NCI-H2196 treated with DMSO at 0.1 percent for 48 hours (cell line): ENCODE measurements around the gene KRTAP12-2.
"Not testable (repeated sequence)": the region's sequence is repeated elsewhere in the genome, so short reads cannot be mapped to it uniquely, and the experiment has no call there.

Source experiments
- DNase-seq: peaks from one replicate; lab custom pipeline; 2025; ENCODE audit not compliant: unreplicated experiment; lab: John Stamatoyannopoulos, UW

KRTAP12-2 gene

DNA sequence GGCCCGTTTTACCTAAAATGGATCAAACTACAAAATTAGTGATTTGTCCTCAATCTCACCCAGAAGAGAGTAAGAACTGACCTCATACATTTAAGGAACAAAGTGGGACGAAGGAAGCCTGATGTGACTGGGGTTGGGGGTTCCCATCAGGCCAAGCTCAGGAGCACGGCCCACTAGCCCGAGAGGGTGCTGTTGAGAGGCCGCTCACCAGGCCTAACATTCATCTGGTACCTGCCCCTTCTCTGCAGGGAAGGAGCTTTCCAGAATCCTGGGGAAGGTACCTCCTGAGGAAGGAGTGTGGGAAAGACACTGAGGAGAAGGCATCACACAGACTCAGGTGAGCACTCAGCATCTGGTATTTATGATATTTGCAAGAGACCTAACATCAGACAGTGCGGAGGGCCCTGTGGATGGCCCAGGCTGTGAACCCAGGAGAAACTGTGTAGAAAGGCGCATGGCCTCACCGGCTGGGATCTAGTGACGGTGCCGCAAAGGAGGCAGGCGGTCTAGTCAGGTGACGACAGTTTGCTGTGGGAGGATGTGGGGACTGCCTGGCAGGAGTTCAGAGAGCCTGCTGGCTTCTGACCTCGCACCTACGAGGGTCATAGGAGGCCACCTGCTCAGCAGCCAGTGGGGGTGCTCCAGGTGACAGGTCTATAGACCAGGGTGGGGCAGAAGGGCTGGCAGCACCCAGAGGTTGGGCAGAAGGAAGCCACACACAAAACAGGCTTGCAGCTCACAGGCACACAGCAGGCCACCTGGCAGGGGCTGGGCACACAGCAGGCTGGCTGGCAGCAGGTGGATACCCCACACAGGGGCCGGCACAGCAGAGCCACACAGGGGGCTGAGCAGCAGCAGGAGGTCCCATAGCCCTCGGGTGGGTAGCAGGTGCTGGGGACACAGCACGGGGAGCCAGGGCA lies 12.8 kb downstream of the KRTAP12-2 start:
- peak; percentile 60 for DNase-seq

DNA sequence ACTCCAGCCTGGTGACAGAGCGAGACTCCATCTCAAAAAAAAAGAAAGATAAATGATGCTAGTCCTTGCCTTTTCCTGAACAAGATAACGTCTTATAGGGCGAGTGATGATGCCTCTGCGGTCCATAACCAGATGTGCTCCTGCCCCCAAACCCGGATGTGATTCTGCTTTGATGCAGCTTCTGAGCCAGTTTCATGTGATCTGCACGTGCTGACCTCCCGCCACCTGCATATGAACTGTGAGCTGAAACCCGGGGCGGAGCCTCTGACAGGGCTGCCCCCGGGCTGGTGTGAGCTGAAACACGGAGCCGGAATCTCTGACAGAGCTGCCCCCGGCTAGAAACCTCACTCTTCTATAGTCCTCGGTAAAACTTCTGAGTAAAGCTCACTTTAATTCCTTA lies 13.6 kb downstream of the KRTAP12-2 start:
- DNase-seq: no peak

DNA sequence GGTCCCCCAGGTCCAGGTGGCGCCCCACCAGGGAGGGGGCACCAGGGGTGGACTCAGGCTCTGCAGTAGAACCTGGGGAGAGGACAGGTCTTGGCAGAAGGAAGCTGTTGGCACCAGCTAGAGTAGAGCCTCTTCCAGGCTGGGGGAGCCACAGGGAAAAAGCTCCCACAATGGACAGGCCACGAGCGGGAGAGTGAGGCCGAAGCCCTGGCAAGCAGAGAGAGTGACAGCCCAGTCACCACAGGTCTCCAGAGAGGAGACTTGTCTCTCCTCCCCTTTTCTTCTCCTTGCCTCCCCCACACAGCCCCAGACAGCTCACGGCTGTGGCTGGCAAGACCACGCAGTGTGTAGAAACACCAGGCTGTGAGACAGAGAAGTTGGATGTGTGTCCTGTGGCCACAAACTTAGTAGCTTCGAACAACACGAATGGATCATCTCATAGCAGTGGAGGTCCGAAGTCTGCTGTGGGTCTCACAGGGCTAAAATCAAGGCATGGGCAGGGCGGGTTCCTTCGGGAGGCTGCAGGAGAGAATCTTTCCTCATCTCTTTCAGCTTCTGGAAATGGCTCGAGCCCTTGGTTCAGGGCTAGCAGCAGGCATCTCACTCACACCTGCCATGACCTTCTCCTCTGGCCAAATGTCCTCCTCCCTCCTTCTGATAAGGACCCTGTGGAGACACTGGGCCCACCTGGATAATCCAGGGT lies 15.6 kb downstream of the KRTAP12-2 start:
- DNase-seq: no peak

DNA sequence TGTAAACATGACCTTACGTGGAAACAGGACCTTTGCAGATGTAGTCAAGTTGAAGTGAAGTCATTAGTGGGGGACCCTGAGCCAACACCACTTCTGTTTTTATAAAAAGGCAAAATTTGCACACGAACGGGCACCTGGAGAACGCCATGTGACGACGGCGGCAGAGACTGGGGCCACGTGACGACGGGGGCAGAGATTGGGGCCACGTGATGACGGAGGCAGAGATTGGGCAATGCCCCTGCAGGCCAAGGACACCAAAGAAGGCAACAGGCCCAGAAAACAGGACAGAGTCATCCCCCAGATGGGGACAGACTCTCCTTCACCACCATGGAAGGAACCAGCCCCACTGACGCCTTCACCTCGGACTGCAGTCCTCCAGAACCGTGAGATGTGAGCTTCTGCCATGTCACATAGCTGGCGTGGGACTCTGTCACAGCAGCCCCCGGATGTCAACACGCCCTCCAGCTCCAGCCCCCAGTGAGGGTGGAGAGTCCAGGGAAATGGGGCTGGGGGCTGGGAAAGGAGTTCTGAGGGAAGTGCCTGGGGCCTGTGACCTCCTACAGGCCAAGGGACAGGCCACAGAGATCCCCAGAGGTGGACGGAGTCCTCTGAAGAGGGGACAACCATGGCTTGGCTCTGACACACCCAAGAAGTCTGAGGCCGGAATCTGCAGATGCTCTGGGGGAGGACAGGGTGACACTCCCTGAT lies 16.3 kb downstream of the KRTAP12-2 start:
- DNase-seq: no peak

DNA sequence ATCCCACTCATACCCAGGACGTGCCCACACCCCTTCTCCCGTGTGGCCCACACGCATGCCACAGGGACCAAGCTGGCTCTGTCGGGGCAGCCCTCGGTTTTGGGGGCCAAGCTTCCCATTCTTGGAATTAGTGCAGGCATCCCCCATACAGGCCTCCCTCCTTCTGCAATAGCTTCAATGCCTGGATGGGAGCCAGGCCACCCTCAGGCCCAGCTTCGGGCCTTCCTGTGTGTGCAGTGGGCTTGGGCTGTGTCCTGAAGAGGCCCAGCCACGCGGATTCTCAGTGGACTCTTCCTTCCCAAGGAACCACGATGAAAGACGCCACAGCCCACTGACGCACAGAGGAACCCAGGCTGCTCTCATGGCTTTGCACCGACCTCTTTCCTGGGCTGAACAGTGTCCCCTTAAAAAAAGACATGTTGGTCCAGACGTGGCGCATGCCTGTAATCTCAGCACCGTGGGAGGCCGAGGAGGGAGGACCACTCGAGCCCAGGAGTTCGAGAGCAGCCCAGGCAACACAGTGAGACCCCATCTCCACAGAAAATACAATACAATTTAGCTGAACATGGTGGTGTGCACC lies 17.1 kb downstream of the KRTAP12-2 start:
- no peak for DNase-seq

DNA sequence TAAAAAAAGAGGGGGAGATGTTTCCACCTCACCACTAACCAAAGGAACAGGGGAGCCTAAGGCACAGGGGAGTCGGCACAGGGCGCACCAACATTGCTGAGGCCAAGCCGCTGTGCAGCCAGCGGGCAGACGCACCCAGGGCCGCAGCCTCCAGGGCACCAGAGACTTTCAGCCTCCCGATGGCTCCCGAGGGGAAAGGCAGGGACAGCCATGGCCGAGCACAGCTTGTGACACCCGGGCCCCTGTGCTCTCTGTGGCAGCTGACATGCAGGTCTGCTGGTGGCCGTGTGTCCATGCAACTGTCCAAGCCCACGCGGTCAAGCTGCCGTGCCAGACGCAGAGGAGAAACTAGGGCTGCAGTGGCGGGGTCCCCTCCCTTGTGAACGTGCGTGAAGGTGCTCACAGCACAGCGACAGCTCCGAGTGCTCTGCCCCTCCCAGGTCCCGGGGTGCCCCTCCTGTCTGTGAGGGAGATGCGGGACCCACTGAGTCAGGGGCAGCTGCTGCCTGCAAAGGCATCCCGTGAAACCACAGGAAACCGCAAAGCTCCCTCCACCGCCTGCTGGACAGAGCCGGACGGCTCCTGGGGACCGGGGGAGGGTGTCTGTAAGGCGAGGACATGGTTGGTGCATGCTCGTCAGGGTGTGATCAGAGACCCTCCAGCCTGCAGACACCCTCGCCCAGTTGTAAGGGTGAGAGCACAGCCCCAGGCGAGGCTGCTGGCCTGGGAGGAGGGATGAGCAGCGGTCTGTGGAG lies 18.0 kb downstream of the KRTAP12-2 start:
- DNase-seq: no peak

DNA sequence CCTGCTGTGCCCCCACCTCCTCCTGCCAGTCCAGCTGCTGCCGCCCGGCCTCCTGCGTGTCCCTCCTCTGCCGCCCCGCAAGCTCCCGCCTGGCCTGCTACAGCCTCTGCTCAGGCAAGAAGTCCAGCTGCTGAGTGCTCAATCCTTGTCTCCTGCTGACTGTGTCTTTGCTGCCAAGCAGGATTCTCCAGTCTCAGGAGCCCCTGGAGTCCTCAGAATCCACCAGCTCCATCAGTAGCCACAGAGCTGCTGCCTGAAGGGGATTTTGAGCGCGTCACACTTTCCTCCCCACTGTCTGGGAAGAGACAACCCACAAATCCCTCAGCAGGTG lies 19.5 kb downstream of the KRTAP12-2 start:
- no peak for DNase-seq

DNA sequence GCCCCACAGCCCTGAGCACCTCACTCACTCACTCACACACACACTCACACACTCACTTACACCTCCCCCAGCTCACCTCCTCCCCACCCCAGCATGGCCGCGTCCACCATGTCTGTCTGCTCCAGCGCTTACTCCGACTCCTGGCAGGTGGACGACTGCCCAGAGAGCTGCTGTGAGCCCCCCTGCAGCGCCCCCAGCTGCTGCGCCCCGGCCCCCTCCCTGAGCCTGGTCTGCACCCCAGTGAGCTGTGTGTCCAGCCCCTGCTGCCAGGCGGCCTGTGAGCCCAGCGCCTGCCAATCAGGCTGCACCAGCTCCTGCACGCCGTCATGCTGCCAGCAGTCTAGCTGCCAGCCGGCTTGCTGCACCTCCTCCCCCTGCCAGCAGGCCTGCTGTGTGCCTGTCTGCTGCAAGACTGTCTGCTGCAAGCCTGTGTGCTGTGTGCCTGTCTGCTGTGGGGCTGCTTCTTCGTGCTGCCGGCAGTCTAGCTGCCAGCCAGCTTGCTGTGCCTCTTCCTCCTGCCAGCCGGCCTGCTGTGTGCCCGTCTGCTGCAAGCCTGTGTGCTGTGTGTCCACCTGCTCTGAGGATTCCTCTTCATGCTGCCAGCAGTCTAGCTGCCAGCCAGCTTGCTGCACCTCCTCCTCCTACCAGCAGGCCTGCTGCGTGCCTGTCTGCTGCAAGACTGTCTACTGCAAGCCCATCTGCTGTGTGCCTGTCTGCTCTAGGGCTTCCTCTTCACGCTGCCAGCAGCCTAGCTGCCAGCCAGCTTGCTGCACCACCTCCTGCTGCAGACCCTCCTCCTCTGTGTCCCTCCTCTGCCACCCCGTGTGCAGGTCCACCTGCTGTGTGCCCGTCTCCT lies 20.1 kb downstream of the KRTAP12-2 start, which contains the start of gene KRTAP10-11:
Gene KRTAP10-11, plus strand, starts transcription at position 49 of the 856 bp plus-strand sequence. Its CDS starts 45 bp downstream, at position 94.
- not testable (repeated sequence) for DNase-seq

DNA sequence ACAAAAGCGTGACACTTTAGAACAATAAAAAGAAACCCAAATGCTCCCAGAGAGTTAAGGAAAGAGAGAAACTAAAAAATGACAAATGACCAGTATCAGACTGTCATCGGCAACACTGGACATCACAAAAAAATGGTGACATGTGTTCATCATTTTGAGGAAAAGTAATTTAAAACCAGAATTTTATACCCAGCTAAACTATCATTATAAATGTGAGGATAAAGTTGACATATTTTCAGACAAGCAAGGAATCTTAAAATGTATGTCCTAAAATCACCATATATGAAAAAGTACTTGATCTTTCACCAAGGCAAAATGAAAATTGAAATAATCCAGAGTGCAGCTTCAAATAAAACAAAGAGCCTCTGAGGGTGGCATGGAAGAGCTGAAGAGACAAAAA lies 21.8 kb downstream of the KRTAP12-2 start:
- DNase-seq: no peak

DNA sequence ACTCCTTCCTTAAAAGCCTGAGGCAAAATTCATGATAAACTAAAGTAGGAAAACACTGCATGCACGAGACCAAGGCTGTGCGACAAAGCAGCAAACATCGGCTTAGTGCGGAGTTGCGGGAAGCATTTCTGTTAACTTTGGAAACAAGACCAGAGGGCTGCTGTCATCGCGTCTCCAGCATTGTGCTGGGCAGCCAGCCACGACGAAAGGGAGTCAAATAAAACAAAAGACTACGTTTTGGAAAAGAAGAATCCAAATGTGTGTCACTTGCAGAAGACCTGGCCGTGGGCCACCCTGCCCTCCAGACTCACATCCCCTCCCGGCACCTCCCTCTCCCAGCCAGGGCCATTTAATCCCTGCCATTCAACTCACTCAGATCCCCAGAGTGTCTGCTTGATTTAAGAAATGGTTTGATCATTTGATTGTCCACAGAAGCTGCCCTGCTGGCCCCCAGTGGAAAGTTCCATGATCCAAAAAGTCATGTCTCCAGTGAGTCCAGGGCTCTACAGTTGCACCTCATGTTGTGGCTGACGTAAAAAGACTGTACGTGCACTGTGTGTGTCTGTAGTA lies 22.9 kb downstream of the KRTAP12-2 start:
- DNase-seq: no peak

DNA sequence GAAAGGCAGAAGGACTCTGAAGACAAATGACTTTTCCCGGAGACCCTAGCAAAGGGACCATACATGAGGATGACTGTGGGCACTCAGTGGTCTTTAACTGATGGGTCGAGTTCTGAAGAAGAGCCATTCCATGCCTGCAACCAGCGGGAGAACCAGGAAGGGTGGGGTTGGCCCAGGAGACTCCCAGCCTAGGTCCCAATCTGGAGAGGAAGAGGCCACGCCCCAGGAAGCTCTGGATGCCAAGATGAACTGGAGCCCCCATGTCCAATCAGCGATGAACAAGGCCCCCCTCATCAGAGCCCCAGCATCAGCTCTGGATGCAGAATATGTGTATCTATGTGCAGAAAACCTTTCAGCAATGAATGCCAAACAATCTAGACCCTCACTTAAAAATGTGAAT lies 26.0 kb downstream of the KRTAP12-2 start:
- no peak for DNase-seq

DNA sequence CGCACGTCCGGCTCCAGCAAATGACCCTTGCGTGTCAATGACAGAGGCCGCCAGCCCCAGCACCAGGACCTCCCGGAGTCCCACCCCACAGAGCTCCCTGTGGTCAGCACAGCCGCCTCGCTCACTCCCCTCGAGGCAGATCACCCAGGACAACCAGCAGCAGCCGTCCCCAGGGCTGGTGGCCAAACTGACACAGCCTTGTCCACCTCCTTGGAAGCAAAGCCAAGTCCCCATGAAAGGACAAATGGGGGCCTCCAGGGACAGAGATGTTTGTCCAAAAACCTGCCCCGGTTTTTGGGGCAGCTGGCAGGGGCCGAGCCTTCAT lies 27.4 kb downstream of the KRTAP12-2 start:
- DNase-seq: no peak

DNA sequence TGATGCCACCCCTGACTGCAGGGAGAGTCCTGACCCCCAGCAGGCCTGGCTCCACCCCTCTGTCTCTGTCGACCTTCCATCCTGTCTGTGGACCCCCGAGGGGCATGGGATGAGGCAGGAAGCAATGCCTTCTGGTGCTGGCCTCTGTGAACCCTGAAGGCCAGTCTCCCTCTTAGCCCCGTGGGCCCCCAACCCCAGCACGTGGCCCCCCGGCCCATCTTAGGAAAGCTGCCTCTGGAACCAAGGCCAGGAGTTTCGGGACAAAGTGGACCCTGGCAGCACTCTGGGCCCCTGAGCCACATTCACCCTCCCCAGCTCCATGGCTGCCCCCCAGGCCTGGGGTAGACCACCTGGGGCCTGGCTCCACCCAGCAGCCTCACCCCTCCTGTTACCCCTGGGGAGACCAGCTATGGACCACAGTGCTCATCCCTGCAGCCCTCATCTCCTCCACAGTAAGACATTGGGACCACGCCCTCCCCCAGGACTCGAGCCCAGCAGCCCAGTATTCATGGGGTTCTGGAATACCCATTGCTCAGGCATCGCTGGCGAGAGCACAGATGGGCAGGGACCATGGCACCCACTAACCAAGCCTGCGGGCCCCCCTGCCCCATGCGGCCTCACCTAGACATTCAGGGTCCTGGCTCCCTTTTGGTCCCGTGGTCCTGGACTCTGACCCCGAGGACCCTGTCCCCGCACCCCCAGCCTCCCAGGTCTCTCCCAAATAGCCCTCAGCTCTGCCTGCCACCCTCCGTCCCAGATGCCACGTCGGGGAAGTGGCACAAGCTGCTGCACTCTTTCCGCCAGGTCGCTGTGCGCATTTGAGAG lies 28.0 kb downstream of the KRTAP12-2 start:
- DNase-seq: not testable (repeated sequence)

DNA sequence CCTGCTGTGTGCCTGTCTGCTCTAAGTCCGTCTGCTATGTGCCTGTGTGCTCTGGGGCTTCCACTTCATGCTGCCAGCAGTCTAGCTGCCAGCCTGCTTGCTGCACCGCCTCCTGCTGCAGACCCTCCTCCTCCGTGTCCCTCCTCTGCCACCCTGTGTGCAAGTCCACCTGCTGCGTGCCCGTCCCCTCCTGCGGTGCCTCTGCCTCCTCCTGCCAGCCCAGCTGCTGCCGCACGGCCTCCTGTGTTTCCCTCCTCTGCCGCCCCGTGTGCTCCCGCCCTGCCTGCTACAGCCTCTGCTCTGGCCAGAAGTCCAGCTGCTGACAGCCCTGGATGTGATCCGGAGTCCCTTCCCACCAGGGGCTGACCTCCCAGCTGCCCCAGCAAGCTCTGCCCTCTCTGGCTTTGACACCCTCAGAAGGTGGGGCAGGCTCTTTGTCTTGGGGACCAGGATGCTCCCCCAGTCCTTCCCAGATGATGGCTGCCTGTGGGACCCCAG lies 28.8 kb downstream of the KRTAP12-2 start:
- DNase-seq: not testable (repeated sequence)

DNA sequence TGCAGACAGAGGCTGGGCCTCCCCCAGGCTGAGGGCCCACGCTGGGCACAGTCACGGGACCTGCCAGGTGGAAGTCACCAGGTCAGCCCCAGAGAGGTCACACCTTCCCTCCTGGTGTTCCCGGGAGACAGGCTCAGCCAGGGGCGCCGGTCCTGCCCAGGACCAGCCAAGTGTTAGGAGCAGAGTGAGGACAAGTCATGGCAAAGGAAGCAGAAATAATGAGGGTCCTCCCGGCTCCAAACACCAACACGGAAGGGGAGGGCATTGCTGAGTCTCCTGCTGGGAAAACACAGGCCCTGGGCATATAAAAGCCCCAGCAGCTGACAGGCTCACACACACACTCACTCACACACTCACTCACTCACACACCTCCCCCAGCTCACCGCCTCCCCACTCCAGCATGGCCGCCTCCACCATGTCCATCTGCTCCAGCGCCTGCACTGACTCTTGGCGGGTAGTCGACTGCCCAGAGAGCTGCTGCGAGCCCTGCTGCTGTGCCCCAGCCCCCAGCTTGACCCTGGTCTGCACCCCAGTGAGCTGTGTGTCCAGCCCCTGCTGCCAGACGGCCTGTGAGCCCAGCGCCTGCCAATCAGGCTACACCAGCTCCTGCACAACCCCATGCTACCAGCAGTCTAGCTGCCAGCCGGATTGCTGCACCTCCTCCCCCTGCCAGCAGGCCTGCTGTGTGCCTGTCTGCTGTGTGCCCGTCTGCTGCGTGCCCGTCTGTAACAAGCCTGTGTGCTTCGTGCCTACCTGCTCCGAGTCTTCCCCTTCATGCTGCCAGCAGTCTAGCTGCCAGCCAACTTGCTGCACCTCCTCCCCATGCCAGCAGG lies 29.5 kb downstream of the KRTAP12-2 start, which contains the start of gene KRTAP10-10:
Gene KRTAP10-10, plus strand, starts transcription at position 339 of the 833 bp plus-strand sequence. Its CDS starts 62 bp downstream, at position 401.
- no peak for DNase-seq

DNA sequence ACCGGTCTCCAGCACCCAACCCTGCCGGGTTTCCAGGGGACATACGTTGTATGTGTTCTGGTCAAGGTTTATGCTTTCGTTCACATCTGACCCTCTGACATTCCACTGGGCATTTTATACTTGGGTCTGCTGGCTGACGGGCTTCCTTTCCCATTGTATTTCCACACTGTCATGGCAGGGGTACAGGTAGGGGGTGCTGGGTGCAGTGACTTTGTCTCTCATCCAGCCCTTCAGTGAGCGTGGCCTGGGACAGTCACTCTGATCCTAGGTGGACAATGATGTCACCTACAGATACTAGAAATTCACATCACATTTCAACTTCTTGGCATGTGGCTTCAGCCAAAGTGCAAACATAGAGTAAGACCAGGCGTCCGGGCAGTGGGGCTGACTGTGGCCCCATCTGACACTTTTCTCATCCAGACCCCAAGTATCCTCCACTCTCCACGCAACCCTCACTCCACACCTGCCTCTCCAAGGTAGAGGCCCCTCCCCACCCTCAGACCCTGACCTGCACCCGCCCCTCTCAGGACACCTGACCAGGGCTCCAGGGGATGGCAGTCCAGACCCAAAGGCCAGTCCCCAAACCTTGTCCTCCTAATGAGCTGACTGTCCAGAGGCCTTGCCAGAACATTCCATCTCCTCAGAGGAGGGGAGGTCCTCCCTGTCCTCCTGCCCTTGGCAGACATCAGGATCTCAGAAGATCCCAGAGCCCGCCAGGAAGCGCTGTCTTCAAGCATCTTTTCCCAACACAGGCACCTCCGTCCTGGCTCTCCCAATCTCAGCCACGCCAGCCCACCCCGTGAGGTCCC lies 30.3 kb downstream of the KRTAP12-2 start:
- DNase-seq: no peak
